Measurements from ENCODE around the gene CLEC2D.

Gene CLEC2D

DNA sequence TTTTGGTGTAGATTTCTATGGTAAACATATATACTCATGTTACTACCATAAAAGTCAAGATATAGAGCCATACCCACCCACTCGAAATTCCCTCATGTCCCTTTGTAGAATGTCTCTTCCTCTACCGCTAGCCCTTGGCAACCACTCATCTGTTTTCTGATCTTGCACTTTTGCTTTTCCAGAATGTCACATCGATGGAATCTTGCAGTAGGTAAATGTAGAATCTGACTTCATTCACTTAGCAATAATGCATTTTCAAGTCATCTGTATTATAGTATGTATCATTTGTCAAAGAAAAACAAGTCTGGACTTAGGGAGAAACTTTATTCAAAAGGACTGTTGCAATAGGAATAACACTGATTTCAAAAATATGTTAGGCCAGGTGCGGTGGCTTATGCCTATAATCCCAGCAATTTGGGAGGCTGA is 19.3 kb upstream of the CLEC2D start:
- Histone ChIP-seq H3K36me3 (ENCODE audit: insufficient read depth) (peaks cover 6% of the 10 kb centered on the region; the same call in 1 of the 2 replicates), H2AFZ (ENCODE audit: low read depth) (no peak overlapping the region), H3K9ac (peak overlapping the region; percentile 71), H3K27me3 (ENCODE audit: insufficient read depth, low read depth) (no peaks in the 10 kb centered on the region), H3K4me3 (IDR thresholded peaks at IDR 0.05; ENCODE audit: insufficient read depth, low read depth, low read length) (no peak overlapping the region), H3K27ac (peak overlapping the region; percentile 90), H4K20me1 (ENCODE audit: insufficient read depth) (no peaks in the 10 kb centered on the region), H3K4me2 (peak overlapping the region; percentile 100), H3K4me1 (ENCODE audit: low read depth, poor library complexity, severe bottlenecking) (peaks cover 51% of the 10 kb centered on the region), H3K79me2 (ENCODE audit: insufficient read depth, low read depth) (peaks cover 42% of the 10 kb centered on the region)
- TF ChIP-seq, protein P1, sequence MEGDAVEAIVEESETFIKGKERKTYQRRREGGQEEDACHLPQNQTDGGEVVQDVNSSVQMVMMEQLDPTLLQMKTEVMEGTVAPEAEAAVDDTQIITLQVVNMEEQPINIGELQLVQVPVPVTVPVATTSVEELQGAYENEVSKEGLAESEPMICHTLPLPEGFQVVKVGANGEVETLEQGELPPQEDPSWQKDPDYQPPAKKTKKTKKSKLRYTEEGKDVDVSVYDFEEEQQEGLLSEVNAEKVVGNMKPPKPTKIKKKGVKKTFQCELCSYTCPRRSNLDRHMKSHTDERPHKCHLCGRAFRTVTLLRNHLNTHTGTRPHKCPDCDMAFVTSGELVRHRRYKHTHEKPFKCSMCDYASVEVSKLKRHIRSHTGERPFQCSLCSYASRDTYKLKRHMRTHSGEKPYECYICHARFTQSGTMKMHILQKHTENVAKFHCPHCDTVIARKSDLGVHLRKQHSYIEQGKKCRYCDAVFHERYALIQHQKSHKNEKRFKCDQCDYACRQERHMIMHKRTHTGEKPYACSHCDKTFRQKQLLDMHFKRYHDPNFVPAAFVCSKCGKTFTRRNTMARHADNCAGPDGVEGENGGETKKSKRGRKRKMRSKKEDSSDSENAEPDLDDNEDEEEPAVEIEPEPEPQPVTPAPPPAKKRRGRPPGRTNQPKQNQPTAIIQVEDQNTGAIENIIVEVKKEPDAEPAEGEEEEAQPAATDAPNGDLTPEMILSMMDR (conservative IDR thresholded peaks at IDR 0.05; ENCODE audit: low read depth, low read length): no peak

- Histone ChIP-seq H3K4me2 (peak overlapping the region; percentile 100), H3K4me3 (IDR thresholded peaks at IDR 0.05; ENCODE audit: insufficient read depth, low read depth, low read length) (no peak overlapping the region), H3K79me2 (ENCODE audit: insufficient read depth, low read depth) (peaks cover 42% of the 10 kb centered on the region), H3K27ac (peak overlapping the region; percentile 90), H3K36me3 (ENCODE audit: insufficient read depth) (peaks cover 6% of the 10 kb centered on the region; the same call in 1 of the 2 replicates), H2AFZ (ENCODE audit: low read depth) (peak overlapping the region; percentile 5; the same call in 1 of the 2 replicates), H3K4me1 (ENCODE audit: low read depth, poor library complexity, severe bottlenecking) (peaks cover 40% of the 10 kb centered on the region), H3K27me3 (ENCODE audit: insufficient read depth, low read depth) (no peaks in the 10 kb centered on the region), H3K9ac (peak overlapping the region; percentile 71), H4K20me1 (ENCODE audit: insufficient read depth) (no peaks in the 10 kb centered on the region)
- TF ChIP-seq, protein P1 (conservative IDR thresholded peaks at IDR 0.05; ENCODE audit: low read depth, low read length): no peak
These were observed 18.2 kb upstream of the CLEC2D start for GRCh38 chr12:9651265-9651729.

- Histone ChIP-seq H3K36me3 (ENCODE audit: insufficient read depth) (no peaks in the 10 kb centered on the region), H4K20me1 (ENCODE audit: insufficient read depth) (no peaks in the 10 kb centered on the region)
- TF ChIP-seq, protein P1 (conservative IDR thresholded peaks at IDR 0.05; ENCODE audit: low read depth, low read length): no peak
These were observed 9.5 kb upstream of the CLEC2D start for GRCh38 chr12:9660046-9660445.

GRCh38 chr12:9661720-9662119 is 7.8 kb upstream of the CLEC2D start:
- Histone ChIP-seq H3K27ac (no peak overlapping the region), H3K27me3 (ENCODE audit: insufficient read depth, low read depth) (no peaks in the 10 kb centered on the region), H4K20me1 (ENCODE audit: insufficient read depth) (no peaks in the 10 kb centered on the region), H3K4me2 (no peak overlapping the region), H3K9ac (no peak overlapping the region), H3K36me3 (ENCODE audit: insufficient read depth) (no peaks in the 10 kb centered on the region), H3K4me3 (IDR thresholded peaks at IDR 0.05; ENCODE audit: insufficient read depth, low read depth, low read length) (no peak overlapping the region), H3K4me1 (ENCODE audit: low read depth, poor library complexity, severe bottlenecking) (peaks cover 10% of the 10 kb centered on the region), H3K79me2 (ENCODE audit: insufficient read depth, low read depth) (no peaks in the 10 kb centered on the region), H2AFZ (ENCODE audit: low read depth) (no peak overlapping the region)
- TF ChIP-seq, protein P1 (conservative IDR thresholded peaks at IDR 0.05; ENCODE audit: low read depth, low read length): no peak

More at GRCh38 chr12:9660046-9660445, 9.5 kb upstream of the CLEC2D start:
- Histone ChIP-seq H3K27ac (no peak overlapping the region), H3K4me3 (IDR thresholded peaks at IDR 0.05; ENCODE audit: insufficient read depth, low read depth, low read length) (no peak overlapping the region), H2AFZ (ENCODE audit: low read depth) (no peak overlapping the region), H3K4me1 (ENCODE audit: low read depth, poor library complexity, severe bottlenecking) (no peaks in the 10 kb centered on the region), H3K9ac (no peak overlapping the region), H3K79me2 (ENCODE audit: insufficient read depth, low read depth) (no peaks in the 10 kb centered on the region), H3K27me3 (ENCODE audit: insufficient read depth, low read depth) (no peaks in the 10 kb centered on the region), H3K4me2 (no peak overlapping the region)

Measured in KMS-11 (cell line).